Esophagus (tissue), 2 donors: Measurements from ENCODE around the gene PDE2A. TPM values are rescaled to one million over a fixed set of nuclear protein-coding genes. Genes with fewer than 3 reads are reported as not detected.

Source experiments
- H3K27ac ChIP-seq, 2 donors: one replicate each; pipeline ENCODE4 v1.5.1; 2013; ENCODE audit warnings: low read depth in 2 of 2, mild to moderate bottlenecking in 2 of 2, inconsistent platforms in 1 of 2, low read length in 1 of 2, moderate library complexity in 1 of 2
- H3K27me3 ChIP-seq, 2 donors: one replicate each; pipeline ENCODE4 v1.6.1; 2013; ENCODE audit warnings: low read length in 2 of 2, control low read depth in 1 of 2, mild to moderate bottlenecking in 1 of 2; ENCODE audit not compliant: insufficient read depth in 2 of 2, control insufficient read depth in 1 of 2
- H3K36me3 ChIP-seq, 2 donors: one replicate each; pipeline ENCODE4 v1.6.1; 2013; ENCODE audit warnings: low read length in 1 of 2; ENCODE audit not compliant: control insufficient read depth in 2 of 2, insufficient read depth in 2 of 2
- H3K4me1 ChIP-seq, 2 donors: one replicate each; pipeline ENCODE4 v1.6.1; 2013; ENCODE audit warnings: low read length in 1 of 2; ENCODE audit not compliant: control insufficient read depth in 2 of 2, insufficient read depth in 2 of 2
- H3K4me3 ChIP-seq, 2 donors: one replicate each; pipeline ENCODE4 v1.5.1; 2013; ENCODE audit warnings: low read length in 2 of 2, mild to moderate bottlenecking in 2 of 2, low read depth in 1 of 2, moderate library complexity in 1 of 2
- H3K9me3 ChIP-seq, 2 donors: one replicate each; pipeline ENCODE4 v1.6.1; 2013; ENCODE audit warnings: mild to moderate bottlenecking in 2 of 2, low read depth in 1 of 2, low read length in 1 of 2, moderate library complexity in 1 of 2; ENCODE audit not compliant: control insufficient read depth in 2 of 2, insufficient read depth in 1 of 2
- WGBS, 2 donors: extraction: QIAGEN DNeasy Blood & Tissue Kit; methylation state at CpG; one replicate each; pipeline ENCODE4 v1.1.7; 2013; 5-methylcytosine and 5-hydroxymethylcytosine counted together
- polyA plus RNA-seq, 2 donors: library from polyadenylated mRNA; stranded (reverse); fragments of 200-250 nt; gene quantifications; one replicate each; pipeline ENCODE4 v1.2.3, GENCODE V29; 2013
- donor health status: healthy with polysubstance abuse.
- donor health status: Bipolar disorder and iron deficiency.

Gene PDE2A
- polyA plus RNA-seq, 2 donors: 6.9 to 7.6 TPM

DNA sequence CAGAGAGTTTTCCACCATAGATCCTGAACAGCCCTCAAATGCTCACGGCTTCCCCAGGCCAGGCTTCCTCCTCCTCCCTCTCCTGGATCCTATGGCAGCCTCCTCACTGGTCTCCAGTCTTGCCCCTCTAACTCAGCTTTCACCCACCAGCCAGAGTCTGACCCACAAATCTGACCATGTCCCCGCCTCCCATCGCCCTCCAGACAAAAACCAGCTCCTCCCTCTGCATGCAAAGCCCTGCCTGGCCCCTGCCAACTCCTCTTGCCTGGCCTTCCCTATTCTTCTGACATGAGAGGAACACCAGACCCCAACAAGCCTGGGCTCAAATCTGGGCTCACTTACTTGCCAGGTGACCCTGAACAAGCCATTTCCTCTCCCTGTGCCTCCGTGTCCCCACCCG is 32.4 kb upstream of the PDE2A start:
- no peak overlapping the region for H3K4me3 ChIP-seq
- H3K4me1 ChIP-seq: peaks cover 2 to 4% of the 10 kb centered on the region in 2 donors
- H3K27me3 ChIP-seq: no peaks in the 10 kb centered on the region
- no peaks in the 10 kb centered on the region for H3K9me3 ChIP-seq
- WGBS, 2 donors: 86 to 89% methylated on average over 5 of the region's 5 CpGs
- no peak overlapping the region for H3K27ac ChIP-seq
- peaks cover 9 to 81% of the 10 kb centered on the region in 2 donors for H3K36me3 ChIP-seq

DNA sequence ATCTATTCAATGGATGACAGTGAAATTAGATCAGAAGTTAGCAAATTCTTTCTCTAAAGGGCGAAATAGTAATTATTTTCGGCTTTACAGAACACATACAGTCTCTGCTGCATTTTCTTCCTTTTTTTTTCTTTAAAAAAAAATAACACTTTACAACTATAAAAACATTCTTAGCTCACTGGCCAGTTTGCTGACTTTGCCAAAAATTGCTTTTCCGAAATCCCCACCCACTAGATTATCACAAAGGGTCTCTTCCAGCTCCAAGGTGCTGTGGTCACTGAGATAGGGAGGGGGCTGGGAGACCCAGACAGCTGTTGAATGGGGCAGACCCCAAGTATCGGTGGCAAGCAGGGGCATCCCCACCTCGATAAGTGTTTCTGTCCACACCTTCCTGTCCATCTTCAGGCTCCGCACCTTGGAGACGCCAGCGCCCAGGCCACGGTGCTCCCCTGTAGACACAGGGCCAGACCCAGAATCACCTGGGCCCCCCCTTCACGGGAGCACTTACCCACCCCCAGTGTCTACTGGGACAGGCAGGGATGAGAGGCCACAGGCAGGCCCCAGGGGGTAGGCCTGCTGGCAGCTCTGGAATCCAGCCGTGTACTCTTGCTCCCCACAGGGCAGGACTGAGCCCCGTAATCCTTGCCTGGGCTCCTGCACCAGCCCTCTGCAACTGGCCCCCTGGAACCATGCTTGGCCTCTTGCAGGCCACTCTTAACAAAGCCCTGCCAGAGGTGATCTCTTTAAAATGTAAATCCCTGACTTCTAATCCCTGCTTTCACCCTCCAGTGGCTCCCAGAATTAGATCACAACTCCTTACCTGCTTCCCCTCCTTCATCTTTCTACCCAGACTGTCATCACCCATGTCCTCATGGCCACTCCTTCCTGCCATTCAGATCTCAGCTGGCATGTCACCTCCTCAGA is 31.5 kb upstream of the PDE2A start:
- Histone ChIP-seq H3K4me1 (peaks cover 2 to 4% of the 10 kb centered on the region in 2 donors), H3K27ac (no peak overlapping the region), H3K9me3 (no peaks in the 10 kb centered on the region), H3K27me3 (no peaks in the 10 kb centered on the region), H3K4me3 (no peak overlapping the region), H3K36me3 (peaks cover 5 to 79% of the 10 kb centered on the region in 2 donors)
- 87 to 89% methylated on average over 11 to 12 of the region's 12 CpGs for WGBS, 2 donors

DNA sequence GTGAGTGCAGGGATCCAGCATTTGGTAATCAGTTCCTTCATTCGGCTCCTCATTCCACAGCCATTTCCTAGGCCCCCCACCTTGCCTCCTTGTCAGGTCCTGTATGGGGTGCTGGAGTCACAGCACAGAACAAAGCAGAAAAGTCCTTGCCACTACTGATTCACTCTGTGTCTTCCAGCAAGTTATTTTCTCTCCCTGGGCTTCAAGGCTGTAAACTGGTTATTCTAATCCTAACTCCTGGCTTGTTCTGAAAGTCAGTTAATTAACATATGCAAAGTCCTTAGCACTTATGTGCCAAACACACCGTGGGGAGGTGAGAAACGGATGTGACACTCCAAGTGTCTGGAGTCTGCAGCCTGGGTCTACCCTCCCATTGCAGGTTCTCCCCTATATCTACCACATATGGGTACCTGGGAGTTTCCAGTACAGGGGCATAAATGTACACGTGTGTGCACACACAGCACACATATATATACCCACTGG is 30.6 kb upstream of the PDE2A start:
- Histone ChIP-seq H3K4me3 (no peak overlapping the region), H3K27me3 (no peaks in the 10 kb centered on the region), H3K36me3 (peaks cover 5 to 77% of the 10 kb centered on the region in 2 donors), H3K27ac (no peak overlapping the region), H3K9me3 (no peaks in the 10 kb centered on the region), H3K4me1 (peaks cover 2 to 4% of the 10 kb centered on the region in 2 donors)
- 63% methylated on average over 4 of the region's 4 CpGs for WGBS, 2 donors

DNA sequence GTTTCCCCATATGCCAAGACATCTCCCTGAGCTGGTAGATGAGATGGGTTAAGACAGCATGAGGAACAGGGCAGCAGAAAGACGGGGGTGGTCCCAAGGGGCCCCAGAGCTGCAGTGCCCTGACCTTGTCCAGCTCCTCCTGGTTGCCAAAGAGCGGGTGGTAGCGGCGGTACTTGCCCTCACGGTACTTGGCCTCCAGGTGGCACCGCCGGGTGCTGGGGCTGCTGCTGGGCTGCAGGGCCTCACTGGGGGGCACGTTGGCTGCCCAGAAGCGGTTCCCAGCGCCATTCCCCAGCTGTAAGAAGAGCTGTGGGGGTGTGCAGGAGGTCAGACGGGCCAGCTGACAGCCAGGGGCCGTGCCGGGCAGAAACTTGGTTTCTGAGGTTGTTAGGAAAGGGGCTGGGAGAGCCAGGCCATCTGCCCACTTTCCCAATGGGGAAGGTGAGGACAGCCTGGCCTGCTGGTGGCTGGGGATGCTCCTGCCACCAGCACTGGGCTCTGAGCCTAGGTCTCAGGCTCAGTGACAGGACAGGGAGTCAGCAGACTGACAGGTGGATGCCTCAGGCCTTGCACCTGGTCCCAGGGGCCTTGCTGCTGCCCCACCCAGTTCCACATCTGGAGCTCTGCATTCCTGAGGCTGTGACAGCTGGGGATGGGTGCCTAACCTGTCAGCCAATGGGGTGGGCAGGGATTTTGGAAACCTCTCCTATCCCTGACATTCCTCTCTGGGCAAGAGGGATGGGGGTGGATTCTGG is 30.0 kb upstream of the PDE2A start:
- Histone ChIP-seq H3K9me3 (no peaks in the 10 kb centered on the region), H3K4me1 (peaks cover 2 to 4% of the 10 kb centered on the region in 2 donors), H3K4me3 (no peak overlapping the region), H3K36me3 (peaks cover 5 to 76% of the 10 kb centered on the region in 2 donors), H3K27ac (no peak overlapping the region), H3K27me3 (no peaks in the 10 kb centered on the region)
- WGBS, 2 donors: 70 to 76% methylated on average over 13 of the region's 13 CpGs

DNA sequence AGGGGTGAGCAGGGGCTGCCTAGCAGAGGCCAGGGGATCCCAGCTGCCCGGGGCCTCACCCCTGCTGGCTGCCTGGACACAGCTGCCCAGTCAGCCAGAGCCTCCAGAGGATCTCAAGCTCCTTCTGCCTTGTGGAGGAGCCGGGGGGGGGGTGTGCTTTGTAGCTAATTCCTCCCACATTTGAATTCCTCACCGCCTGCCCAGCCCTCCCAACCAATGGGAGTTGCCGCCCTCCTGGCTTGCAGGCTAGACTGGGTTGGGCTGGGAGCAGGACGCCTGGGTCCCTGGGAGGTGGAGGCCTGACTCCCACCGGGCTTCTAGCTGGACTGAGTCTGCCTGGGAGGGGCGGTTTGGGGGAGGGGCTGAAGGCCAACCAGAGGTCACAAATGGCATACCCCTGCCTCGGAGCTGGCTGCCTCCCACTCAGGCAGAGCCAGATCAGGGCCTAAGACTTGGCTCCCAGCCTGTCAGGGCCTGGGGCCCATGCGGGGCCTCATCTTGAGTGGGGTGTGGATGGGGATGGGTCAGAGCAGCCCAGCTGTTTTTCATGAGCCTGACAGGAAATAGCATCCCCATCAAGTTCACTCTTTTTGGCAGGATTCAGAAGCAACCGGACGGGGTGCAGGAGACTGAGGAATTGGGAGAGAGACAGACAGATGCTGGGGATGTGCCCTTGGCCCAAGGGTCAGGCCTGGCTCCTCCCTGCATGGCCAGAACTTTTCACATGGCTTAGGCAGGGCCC is 29.2 kb upstream of the PDE2A start:
- H3K27ac ChIP-seq: peak overlapping the region in 1 of 2 donors; percentile 14
- H3K4me1 ChIP-seq: peaks cover 2 to 4% of the 10 kb centered on the region in 2 donors
- no peaks in the 10 kb centered on the region for H3K27me3 ChIP-seq
- WGBS, 2 donors: 47 to 51% methylated on average over 11 of the region's 11 CpGs
- H3K4me3 ChIP-seq: no peak overlapping the region
- H3K9me3 ChIP-seq: no peaks in the 10 kb centered on the region
- H3K36me3 ChIP-seq: peaks cover 5 to 80% of the 10 kb centered on the region in 2 donors

DNA sequence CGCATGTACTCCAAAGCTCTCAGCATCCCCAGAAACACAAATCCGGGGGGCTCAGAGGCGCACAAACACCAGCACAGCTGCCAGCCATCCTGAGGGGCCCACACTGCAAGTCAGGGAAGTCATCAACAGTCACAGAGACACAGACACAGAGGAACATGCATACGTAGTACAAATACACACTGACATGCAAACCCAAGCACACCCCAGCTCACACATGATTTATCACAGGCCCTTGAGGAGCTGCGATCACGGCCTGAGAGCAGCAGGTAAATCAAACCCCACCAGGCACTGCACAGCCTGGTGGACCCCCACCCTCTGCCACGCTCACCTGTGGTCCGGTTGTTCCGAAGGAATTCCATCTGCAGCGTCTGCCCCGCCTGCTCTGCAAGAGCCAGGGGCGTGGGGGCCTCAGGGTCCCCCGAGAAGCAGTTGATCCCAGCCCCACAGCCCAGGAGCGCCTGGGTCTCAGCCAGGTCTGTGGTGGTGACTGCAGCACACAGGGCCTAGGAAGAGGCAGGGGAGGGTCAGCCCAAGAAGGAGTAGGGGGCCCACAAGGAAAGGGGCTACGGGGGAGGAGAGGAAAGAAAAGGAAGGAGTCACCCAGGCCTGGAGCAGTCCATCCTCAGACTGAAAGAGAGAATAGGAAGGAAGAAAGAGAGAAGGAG is 28.5 kb upstream of the PDE2A start:
- no peaks in the 10 kb centered on the region for H3K27me3 ChIP-seq
- H3K9me3 ChIP-seq: no peaks in the 10 kb centered on the region
- H3K27ac ChIP-seq: peak overlapping the region; percentile 14 to 15
- peaks cover 2 to 4% of the 10 kb centered on the region in 2 donors for H3K4me1 ChIP-seq
- peaks cover 8 to 81% of the 10 kb centered on the region in 2 donors for H3K36me3 ChIP-seq
- 76 to 81% methylated on average over 15 of the region's 15 CpGs for WGBS, 2 donors
- no peak overlapping the region for H3K4me3 ChIP-seq

DNA sequence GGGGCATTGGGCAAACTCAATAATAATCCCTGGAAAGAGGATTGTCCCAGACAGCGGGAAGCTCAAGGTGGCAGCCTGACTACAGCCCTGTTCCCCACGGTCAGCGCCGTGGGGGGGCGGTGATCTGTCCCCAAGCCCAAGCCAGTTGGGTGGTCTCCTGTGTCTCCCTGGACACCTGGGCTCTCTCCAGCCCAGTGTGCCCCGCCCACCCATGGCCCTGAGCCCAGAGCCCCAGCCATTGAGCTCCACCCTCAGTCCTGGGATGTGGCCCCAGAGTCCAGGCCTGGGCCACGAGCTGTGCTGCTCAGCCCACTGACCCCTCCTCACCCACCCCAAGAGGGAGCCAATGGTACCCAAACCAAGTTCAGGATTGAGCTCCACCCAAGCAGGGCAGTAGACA is 27.9 kb upstream of the PDE2A start:
- Histone ChIP-seq H3K4me3 (no peak overlapping the region), H3K27ac (no peak overlapping the region), H3K9me3 (no peaks in the 10 kb centered on the region), H3K4me1 (peaks cover 2 to 4% of the 10 kb centered on the region in 2 donors), H3K36me3 (peaks cover 13 to 81% of the 10 kb centered on the region in 2 donors), H3K27me3 (no peaks in the 10 kb centered on the region)
- WGBS, 2 donors: 74 to 77% methylated on average over 7 of the region's 7 CpGs

DNA sequence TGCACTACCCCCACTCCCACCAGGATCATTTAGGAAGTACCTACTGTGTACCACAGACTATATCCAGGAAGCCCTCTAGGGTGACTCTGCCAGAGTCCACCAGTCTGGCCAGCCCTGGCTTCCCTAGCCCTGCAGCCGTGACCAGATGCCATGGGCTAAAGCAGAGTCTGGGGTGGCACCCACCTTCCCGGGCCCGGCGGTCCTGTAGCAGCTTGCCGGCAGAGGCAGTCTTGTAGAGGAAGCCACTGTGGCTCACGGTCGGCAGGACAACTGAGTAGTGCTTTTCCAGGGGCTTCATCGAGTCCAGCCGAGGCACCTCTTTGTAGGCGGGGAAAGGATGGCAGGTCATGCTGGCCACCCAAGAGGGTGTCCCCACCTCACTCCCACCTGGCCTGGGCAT is 27.2 kb upstream of the PDE2A start:
- peaks cover 2 to 4% of the 10 kb centered on the region in 2 donors for H3K4me1 ChIP-seq
- WGBS, 2 donors: 90 to 92% methylated on average over 10 of the region's 10 CpGs
- peaks cover 17 to 82% of the 10 kb centered on the region in 2 donors for H3K36me3 ChIP-seq
- no peaks in the 10 kb centered on the region for H3K27me3 ChIP-seq
- H3K9me3 ChIP-seq: no peaks in the 10 kb centered on the region
- H3K27ac ChIP-seq: no peak overlapping the region
- no peak overlapping the region for H3K4me3 ChIP-seq
